ENCODE measurements around the gene VPS8.

Gene VPS8

DNA sequence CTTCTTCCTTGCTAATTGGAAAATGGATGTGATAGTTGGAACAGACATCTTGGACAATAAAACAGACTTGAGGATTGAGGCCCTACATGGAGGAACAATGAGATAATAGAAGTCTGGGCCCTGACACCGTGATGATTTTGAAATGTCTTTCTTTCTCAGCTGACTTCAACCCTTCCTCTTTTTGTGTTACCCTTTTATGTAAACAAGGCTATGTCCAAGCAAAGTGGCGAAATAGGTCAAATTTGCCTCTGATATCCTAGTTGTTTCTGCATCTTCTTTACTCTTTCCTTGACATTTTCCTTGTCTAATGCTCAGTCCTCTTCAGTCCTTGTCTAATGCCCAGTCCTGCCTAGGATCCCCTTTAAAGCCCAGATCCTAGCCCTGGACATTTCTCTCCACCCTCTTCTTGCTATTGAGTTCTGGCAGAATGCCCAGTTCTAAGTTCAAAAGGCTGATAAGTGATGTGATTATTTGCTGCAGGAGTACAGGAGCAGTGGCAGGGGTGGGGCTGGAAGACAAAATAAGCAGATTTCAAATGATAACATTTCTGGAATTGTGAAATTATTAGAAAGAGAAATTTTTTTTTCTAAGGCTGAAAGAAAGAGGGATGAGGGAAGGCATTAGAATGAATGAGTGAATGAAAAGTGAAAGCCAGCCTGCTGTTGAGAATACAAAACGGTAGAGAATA is 6.5 kb upstream of the VPS8 start:
- TF ChIP-seq, protein P1, sequence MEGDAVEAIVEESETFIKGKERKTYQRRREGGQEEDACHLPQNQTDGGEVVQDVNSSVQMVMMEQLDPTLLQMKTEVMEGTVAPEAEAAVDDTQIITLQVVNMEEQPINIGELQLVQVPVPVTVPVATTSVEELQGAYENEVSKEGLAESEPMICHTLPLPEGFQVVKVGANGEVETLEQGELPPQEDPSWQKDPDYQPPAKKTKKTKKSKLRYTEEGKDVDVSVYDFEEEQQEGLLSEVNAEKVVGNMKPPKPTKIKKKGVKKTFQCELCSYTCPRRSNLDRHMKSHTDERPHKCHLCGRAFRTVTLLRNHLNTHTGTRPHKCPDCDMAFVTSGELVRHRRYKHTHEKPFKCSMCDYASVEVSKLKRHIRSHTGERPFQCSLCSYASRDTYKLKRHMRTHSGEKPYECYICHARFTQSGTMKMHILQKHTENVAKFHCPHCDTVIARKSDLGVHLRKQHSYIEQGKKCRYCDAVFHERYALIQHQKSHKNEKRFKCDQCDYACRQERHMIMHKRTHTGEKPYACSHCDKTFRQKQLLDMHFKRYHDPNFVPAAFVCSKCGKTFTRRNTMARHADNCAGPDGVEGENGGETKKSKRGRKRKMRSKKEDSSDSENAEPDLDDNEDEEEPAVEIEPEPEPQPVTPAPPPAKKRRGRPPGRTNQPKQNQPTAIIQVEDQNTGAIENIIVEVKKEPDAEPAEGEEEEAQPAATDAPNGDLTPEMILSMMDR (conservative IDR thresholded peaks at IDR 0.05; ENCODE audit: low read depth, low read length) = no peak
- no peak overlapping the region for H3K4me3 ChIP-seq (ENCODE audit: low read length)
- DNase-seq (ENCODE audit: low read depth) = no peak

DNA sequence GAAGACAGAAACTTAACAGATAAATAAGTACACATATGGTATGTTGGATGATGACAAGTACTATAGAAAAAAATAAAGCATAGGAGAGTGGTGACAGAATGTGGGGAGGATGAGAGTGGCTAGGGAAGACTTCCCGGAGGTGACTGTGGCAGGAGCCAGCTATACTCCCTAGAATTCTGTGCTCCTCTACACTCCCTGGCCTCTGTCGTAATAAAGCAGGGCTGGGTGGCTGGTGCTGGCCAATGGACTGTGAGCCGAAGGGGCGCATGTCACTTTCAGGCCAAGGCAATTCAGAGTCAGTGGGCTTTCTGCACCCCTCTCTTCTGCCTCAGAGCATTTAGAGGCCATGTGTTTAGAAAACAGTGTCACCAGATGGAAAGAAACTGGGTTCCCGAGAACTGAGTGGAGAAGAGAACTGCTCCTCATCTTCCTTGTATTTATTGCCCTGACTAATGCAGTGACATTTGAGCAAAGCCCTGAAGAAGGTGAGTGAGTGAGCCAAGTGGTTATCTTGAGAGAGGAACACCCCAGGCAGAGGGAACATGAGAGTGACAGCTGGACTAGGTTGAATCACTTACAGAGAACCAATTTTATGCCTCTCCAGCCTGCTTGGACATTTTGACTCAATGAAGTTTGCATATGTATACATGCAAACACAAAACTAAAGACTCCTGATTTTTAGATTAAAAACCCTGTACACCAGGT is 5.2 kb upstream of the VPS8 start:
- H3K4me3 ChIP-seq (ENCODE audit: low read length) = no peak overlapping the region
- no peak for DNase-seq (ENCODE audit: low read depth)
- TF ChIP-seq, protein P1 (conservative IDR thresholded peaks at IDR 0.05; ENCODE audit: low read depth, low read length) = no peak

DNA sequence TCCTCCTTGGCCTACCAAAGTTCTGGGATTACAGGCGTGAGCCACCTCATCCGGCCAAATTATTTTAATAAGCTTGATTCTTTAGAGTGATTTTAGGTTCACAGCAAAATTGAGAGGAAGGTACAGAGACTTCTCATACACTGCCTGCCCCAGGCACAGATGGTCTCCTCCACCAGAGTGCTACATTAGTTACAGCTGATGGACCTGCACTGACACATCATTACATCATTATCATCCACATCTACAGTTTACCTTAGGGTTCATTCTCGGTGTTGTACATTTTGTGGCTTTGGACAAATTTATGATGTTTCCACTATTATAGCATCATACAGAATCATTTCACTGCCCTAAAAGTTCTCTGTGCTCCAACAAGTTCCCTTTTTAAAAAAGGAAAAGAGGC is 4.4 kb upstream of the VPS8 start:
- no peak overlapping the region for H3K4me3 ChIP-seq (ENCODE audit: low read length)
- TF ChIP-seq, protein P1 (conservative IDR thresholded peaks at IDR 0.05; ENCODE audit: low read depth, low read length) = no peak
- DNase-seq (ENCODE audit: low read depth) = no peak

DNA sequence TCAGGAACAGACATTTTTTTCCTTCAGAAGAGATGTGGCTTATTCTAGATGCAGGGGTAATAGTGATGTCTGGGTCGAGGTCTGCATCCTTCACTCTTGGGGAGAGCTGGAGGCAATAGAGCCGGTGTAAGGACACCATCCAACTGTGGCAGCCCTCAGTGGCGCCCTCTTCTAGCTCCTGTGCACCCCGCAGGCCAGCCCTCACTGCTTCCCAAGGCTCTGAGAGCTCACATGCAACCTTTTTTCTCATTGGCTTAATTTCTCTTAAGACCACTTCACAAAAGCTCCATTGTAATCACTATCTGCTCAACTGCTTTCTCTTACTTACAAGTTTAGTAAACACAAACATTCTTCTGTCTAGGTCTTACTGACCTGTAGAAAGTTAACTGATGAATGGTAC is 3.9 kb upstream of the VPS8 start:
- TF ChIP-seq, protein P1 (conservative IDR thresholded peaks at IDR 0.05; ENCODE audit: low read depth, low read length) = peak; percentile 50
- H3K4me3 ChIP-seq (ENCODE audit: low read length) = no peak overlapping the region
- DNase-seq (ENCODE audit: low read depth) = no peak

DNA sequence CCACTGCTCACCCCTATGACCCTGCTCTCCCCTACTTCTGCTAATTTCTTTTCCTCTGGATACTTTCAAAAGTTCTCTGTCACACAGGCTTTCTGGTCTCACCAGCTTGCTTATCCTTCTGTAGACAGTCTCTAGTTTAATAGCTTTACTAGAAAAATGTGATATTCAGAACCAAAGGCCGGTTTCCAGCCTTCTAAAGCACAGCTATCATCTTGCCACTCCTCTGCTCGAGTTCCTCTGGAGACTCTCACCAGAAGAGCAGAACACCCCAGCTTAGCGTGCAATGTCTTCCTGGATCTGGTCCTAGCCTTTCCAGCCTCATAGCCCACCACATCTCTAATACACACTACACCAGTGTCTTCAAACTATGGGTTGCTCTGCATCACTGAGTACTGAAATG is 1.8 kb upstream of the VPS8 start:
- TF ChIP-seq, protein P1 (conservative IDR thresholded peaks at IDR 0.05; ENCODE audit: low read depth, low read length) = no peak
- DNase-seq (ENCODE audit: low read depth) = no peak
- H3K4me3 ChIP-seq (ENCODE audit: low read length) = no peak overlapping the region

DNA sequence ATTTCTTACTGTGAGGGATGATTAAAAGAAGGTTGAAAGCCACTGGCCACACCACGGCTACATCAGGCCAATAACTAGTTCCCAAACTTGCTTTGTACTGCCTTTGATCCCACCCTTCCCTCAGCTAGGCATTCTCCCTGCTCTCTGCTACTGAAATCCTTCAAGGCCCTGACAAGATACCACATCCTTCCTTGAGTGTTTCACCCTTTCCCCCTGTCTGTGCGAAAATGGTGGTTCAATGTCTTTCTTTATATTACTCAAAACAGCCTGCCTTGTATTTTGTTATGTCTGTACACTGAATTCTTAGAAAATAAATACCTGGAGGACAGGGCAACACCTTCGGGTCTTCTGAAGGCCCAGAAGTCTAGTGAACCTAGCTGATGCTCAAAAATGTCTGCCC is 932 bp upstream of the VPS8 start:
- TF ChIP-seq, protein P1 (conservative IDR thresholded peaks at IDR 0.05; ENCODE audit: low read depth, low read length) = no peak
- DNase-seq (ENCODE audit: low read depth) = no peak
- no peak overlapping the region for H3K4me3 ChIP-seq (ENCODE audit: low read length)

DNA sequence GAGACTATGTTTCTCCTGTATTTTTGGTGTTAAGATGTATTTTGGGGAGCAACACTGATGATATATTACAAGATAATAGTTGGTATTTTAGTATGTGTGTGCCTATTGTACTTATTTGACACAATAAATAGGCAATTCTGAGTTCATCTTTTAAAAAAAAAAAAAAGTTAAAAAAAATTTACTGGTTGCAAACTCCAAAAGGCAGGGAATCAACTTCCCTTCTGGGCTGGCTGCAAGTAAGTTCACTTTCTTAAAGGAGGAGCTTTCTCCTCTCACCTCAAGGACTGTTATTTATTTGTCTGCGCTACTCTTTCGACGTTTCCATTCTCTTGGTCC is 335 bp upstream of the VPS8 start:
- TF ChIP-seq, protein P1 (conservative IDR thresholded peaks at IDR 0.05; ENCODE audit: low read depth, low read length) = no peak
- DNase-seq (ENCODE audit: low read depth) = no peak
- peak overlapping the region; percentile 95 for H3K4me3 ChIP-seq (ENCODE audit: low read length)

Measured in retinal pigment epithelial cell (primary cell).